ENCODE results near the gene KAT2B. TPM values are rescaled to one million over a fixed set of nuclear protein-coding genes. Genes with fewer than 3 reads are reported as not detected.
"Not testable (repeated sequence)": the region's sequence is repeated elsewhere in the genome, so short reads cannot be mapped to it uniquely, and the experiment has no call there.

Gene KAT2B
- total RNA-seq, 1 donor from 2014 or later: 12.2 TPM

GRCh38 chr3:20023623-20024405 lies 16.4 kb upstream of the KAT2B start:
- Mint-ChIP-seq H3K27ac (ENCODE audit: unreplicated experiment) (peak overlapping the region; percentile 83), H3K9me3 (no peaks in the 10 kb centered on the region), H3K4me3 (no peak overlapping the region), H3K27me3 (ENCODE audit: low read depth) (no peaks in the 10 kb centered on the region), H3K36me3 (ENCODE audit: low read depth) (no peaks in the 10 kb centered on the region), H3K4me1 (peaks cover 18% of the 10 kb centered on the region)
- DNase-seq (ENCODE audit: low read depth, low spot score): no peak
- TF ChIP-seq, protein P1, sequence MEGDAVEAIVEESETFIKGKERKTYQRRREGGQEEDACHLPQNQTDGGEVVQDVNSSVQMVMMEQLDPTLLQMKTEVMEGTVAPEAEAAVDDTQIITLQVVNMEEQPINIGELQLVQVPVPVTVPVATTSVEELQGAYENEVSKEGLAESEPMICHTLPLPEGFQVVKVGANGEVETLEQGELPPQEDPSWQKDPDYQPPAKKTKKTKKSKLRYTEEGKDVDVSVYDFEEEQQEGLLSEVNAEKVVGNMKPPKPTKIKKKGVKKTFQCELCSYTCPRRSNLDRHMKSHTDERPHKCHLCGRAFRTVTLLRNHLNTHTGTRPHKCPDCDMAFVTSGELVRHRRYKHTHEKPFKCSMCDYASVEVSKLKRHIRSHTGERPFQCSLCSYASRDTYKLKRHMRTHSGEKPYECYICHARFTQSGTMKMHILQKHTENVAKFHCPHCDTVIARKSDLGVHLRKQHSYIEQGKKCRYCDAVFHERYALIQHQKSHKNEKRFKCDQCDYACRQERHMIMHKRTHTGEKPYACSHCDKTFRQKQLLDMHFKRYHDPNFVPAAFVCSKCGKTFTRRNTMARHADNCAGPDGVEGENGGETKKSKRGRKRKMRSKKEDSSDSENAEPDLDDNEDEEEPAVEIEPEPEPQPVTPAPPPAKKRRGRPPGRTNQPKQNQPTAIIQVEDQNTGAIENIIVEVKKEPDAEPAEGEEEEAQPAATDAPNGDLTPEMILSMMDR (conservative IDR thresholded peaks at IDR 0.05): no peak

DNA sequence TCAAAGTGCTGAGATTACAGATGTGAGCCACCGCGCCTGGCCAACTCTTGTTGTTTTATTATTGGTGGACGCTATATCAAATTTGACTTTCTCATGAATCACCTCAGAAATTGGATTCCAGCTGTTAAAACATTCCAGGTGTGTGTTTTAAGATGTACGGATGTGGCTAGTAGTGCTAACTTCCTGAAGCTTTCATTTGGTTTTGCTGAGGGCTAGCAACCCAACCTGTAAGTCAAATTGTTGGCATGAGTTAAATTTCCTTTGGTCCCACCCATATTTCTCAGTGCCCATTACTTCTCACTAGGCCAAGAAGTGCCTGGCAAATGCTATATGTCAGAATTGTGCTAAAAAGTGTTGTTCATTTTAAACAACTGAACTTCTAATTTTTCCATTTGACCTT lies 13.1 kb upstream of the KAT2B start:
- H3K9me3 Mint-ChIP-seq: no peaks in the 10 kb centered on the region
- H3K36me3 Mint-ChIP-seq (ENCODE audit: low read depth): no peaks in the 10 kb centered on the region
- TF ChIP-seq, protein P1 (conservative IDR thresholded peaks at IDR 0.05): no peak
- no peak for DNase-seq (ENCODE audit: low read depth, low spot score)
- peaks cover 23% of the 10 kb centered on the region for H3K4me1 Mint-ChIP-seq
- H3K4me3 Mint-ChIP-seq: no peak overlapping the region
- no peak overlapping the region for H3K27ac Mint-ChIP-seq (ENCODE audit: unreplicated experiment)
- H3K27me3 Mint-ChIP-seq (ENCODE audit: low read depth): no peaks in the 10 kb centered on the region

GRCh38 chr3:20028905-20029331 lies 11.3 kb upstream of the KAT2B start:
- TF ChIP-seq, protein P1 (conservative IDR thresholded peaks at IDR 0.05): no peak
- Mint-ChIP-seq H3K27ac (ENCODE audit: unreplicated experiment) (peak overlapping the region; percentile 43), H3K4me1 (peaks cover 11% of the 10 kb centered on the region), H3K4me3 (no peak overlapping the region), H3K27me3 (ENCODE audit: low read depth) (no peaks in the 10 kb centered on the region), H3K36me3 (ENCODE audit: low read depth) (no peaks in the 10 kb centered on the region), H3K9me3 (no peaks in the 10 kb centered on the region)
- DNase-seq (ENCODE audit: low read depth, low spot score): no peak

GRCh38 chr3:20031939-20032338 lies 8.3 kb upstream of the KAT2B start:
- DNase-seq (ENCODE audit: low read depth, low spot score); H3K27me3 Mint-ChIP-seq (ENCODE audit: low read depth); H3K27ac Mint-ChIP-seq (ENCODE audit: unreplicated experiment); H3K9me3 Mint-ChIP-seq; H3K36me3 Mint-ChIP-seq (ENCODE audit: low read depth); H3K4me3 Mint-ChIP-seq; H3K4me1 Mint-ChIP-seq: not testable (repeated sequence)

DNA sequence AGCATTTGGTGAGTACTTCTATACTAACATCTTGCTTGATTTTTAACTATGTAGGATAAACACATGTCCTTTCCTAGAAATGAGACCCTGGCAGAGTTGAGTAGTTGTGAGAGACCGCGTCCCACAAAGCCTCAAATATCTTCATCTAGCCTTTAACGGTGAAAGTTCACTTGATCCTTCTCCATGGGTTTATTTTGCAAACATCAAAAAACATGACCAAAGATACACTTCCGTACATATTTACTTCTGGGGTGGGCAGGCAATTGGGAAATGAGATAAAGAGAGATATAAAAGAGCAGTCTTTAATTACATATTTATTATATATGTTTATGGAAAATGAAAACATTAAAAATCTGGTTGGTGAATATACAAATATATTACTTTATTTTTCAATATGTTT lies 5.2 kb upstream of the KAT2B start:
- H3K4me3 Mint-ChIP-seq: peak overlapping the region; percentile 34
- H3K36me3 Mint-ChIP-seq (ENCODE audit: low read depth): no peaks in the 10 kb centered on the region
- H3K27me3 Mint-ChIP-seq (ENCODE audit: low read depth): no peaks in the 10 kb centered on the region
- TF ChIP-seq, protein P1 (conservative IDR thresholded peaks at IDR 0.05): no peak
- H3K27ac Mint-ChIP-seq (ENCODE audit: unreplicated experiment): no peak overlapping the region
- H3K4me1 Mint-ChIP-seq: peaks cover 11% of the 10 kb centered on the region
- DNase-seq (ENCODE audit: low read depth, low spot score): no peak
- no peaks in the 10 kb centered on the region for H3K9me3 Mint-ChIP-seq

- Mint-ChIP-seq H3K9me3 (no peaks in the 10 kb centered on the region), H3K4me1 (peaks cover 23% of the 10 kb centered on the region), H3K27me3 (ENCODE audit: low read depth) (no peaks in the 10 kb centered on the region), H3K36me3 (ENCODE audit: low read depth) (no peaks in the 10 kb centered on the region), H3K4me3 (peak overlapping the region; percentile 39), H3K27ac (ENCODE audit: unreplicated experiment) (no peak overlapping the region)
- TF ChIP-seq, protein P1 (conservative IDR thresholded peaks at IDR 0.05): no peak
- no peak for DNase-seq (ENCODE audit: low read depth, low spot score)
Observed at GRCh38 chr3:20037255-20037996, 2.8 kb upstream of the KAT2B start.
